OCI-LY1 (cell line): ENCODE measurements around the gene HIBADH.

Experiments used
- H2AFZ ChIP-seq: fragments of 200-600 bp; sonication (generic), shearing (Covaris generic); 2 replicates; pipeline ENCODE4 v1.6.0; 2014; ENCODE audit warnings: antibody characterized with exemption, mild to moderate bottlenecking, low read length
- H3F3A ChIP-seq: fragments of 200-600 bp; sonication (generic), shearing (Covaris generic); 2 replicates; pipeline ENCODE4 v1.6.0; 2014; ENCODE audit warnings: mild to moderate bottlenecking, antibody characterized with exemption, low read length, moderate library complexity; ENCODE audit not compliant: insufficient read depth
- H3K27ac ChIP-seq: fragments of 200-600 bp; sonication (generic); 2 replicates; pipeline ENCODE4 v1.5.1; 2014; ENCODE audit warnings: low read length, mixed run types, mild to moderate bottlenecking, low read depth; ENCODE audit not compliant: poor library complexity, severe bottlenecking
- H3K27me3 ChIP-seq: fragments of 200-600 bp; sonication (generic); 2 replicates; pipeline ENCODE4 v1.6.0; 2014; ENCODE audit warnings: antibody characterized with exemption, mild to moderate bottlenecking, low read length, moderate library complexity; ENCODE audit not compliant: insufficient read depth
- H3K36me3 ChIP-seq: fragments of 200-600 bp; sonication (generic); 2 replicates; pipeline ENCODE4 v1.6.1; 2014; ENCODE audit warnings: mild to moderate bottlenecking, antibody characterized with exemption, low read length, moderate library complexity, mixed read lengths; ENCODE audit not compliant: insufficient read depth
- H3K4me1 ChIP-seq: fragments of 200-600 bp; sonication (generic); 2 replicates; pipeline ENCODE4 v1.5.1; 2014; ENCODE audit warnings: mild to moderate bottlenecking, low read length, moderate library complexity; ENCODE audit not compliant: insufficient read depth, severe bottlenecking
- H3K4me2 ChIP-seq: fragments of 200-600 bp; sonication (generic), shearing (Covaris generic); 2 replicates; pipeline ENCODE4 v1.6.1; 2014; ENCODE audit warnings: low read length
- H3K4me3 ChIP-seq: fragments of 200-600 bp; sonication (generic); 2 replicates; pipeline ENCODE4 v1.5.1; 2014; ENCODE audit warnings: low read length, low read depth, mild to moderate bottlenecking, mixed read lengths; ENCODE audit not compliant: poor library complexity, severe bottlenecking
- H3K79me2 ChIP-seq: fragments of 200-600 bp; shearing (Covaris generic); 2 replicates; pipeline ENCODE4 v1.6.1; 2016; ENCODE audit warnings: mixed run types, low read length, mixed read lengths; ENCODE audit not compliant: insufficient read depth
- H3K9ac ChIP-seq: fragments of 200-600 bp; sonication (generic), shearing (Covaris generic); 2 replicates; pipeline ENCODE4 v1.6.1; 2014; ENCODE audit warnings: mild to moderate bottlenecking, low read length, mixed read lengths
- H3K9me2 ChIP-seq: fragments of 200-600 bp; sonication (generic), shearing (Covaris generic); 2 replicates; pipeline ENCODE4 v1.6.1; 2014; ENCODE audit warnings: low read depth, mild to moderate bottlenecking, low read length, mixed read lengths
- H3K9me3 ChIP-seq: fragments of 200-600 bp; shearing (Covaris generic); 2 replicates; pipeline ENCODE4 v1.6.1; 2014; ENCODE audit warnings: low read length, mixed read lengths
- H4K20me1 ChIP-seq: fragments of 200-600 bp; sonication (generic), shearing (Covaris generic); 2 replicates; pipeline ENCODE4 v1.6.0; 2016; ENCODE audit warnings: mild to moderate bottlenecking, low read length; ENCODE audit not compliant: insufficient read depth
- EZH2 ChIP-seq: fragments of 200-600 bp; sonication (generic), shearing (Covaris generic); IDR thresholded peaks from 2 replicates; pipeline ENCODE4 v1.8.0; 2017; ENCODE audit warnings: borderline replicate concordance, mixed run types, mild to moderate bottlenecking, antibody characterized with exemption, low read length, moderate library complexity, mixed read lengths
- TF ChIP-seq, protein P1 (sequence below): fragments of 200-600 bp; sonication (generic), shearing (Covaris generic); IDR thresholded peaks from 2 replicates; pipeline ENCODE4 v1.5.1; 2017; ENCODE audit warnings: mild to moderate bottlenecking, antibody characterized with exemption, low read length, moderate library complexity, mixed read lengths

The HIBADH gene

GRCh38 chr7:27708485-27708884 is 45.8 kb upstream of the HIBADH start:
- Histone ChIP-seq H3K4me1 (peaks cover 3% of the 10 kb centered on the region), H3K4me2 (no peak overlapping the region), H3K27ac (no peak overlapping the region), H3K36me3 (no peaks in the 10 kb centered on the region), H4K20me1 (no peaks in the 10 kb centered on the region), H3F3A (no peaks in the 10 kb centered on the region), H2AFZ (no peak overlapping the region), H3K4me3 (no peak overlapping the region), H3K9me2 (no peaks in the 10 kb centered on the region), H3K9ac (no peak overlapping the region), H3K79me2 (no peaks in the 10 kb centered on the region), H3K27me3 (no peaks in the 10 kb centered on the region; the same call in 1 of the 2 replicates), H3K9me3 (peaks cover 9% of the 10 kb centered on the region; the same call in 1 of the 2 replicates)
- TF ChIP-seq, protein P1, sequence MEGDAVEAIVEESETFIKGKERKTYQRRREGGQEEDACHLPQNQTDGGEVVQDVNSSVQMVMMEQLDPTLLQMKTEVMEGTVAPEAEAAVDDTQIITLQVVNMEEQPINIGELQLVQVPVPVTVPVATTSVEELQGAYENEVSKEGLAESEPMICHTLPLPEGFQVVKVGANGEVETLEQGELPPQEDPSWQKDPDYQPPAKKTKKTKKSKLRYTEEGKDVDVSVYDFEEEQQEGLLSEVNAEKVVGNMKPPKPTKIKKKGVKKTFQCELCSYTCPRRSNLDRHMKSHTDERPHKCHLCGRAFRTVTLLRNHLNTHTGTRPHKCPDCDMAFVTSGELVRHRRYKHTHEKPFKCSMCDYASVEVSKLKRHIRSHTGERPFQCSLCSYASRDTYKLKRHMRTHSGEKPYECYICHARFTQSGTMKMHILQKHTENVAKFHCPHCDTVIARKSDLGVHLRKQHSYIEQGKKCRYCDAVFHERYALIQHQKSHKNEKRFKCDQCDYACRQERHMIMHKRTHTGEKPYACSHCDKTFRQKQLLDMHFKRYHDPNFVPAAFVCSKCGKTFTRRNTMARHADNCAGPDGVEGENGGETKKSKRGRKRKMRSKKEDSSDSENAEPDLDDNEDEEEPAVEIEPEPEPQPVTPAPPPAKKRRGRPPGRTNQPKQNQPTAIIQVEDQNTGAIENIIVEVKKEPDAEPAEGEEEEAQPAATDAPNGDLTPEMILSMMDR: no peak
- no peak for TF ChIP-seq EZH2

DNA sequence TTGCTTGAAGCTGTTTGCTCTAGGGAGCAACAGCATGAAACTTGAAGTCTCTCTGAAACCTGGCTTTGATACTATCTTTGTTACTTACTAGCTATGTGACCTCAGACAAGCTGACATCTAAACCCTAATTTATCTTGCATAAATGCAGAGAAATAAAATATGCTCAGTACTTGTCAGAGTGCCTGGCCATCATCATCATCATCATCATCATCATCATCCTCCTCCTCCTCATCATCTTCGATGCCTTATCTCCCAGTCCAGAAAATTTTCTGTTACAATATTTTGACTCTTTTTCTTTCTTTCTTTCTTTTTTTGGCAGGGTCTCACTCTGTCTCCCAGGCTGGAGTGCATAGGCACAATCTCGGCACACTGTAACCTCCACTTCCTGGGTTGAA is 42.5 kb upstream of the HIBADH start:
- H3K79me2 ChIP-seq: no peaks in the 10 kb centered on the region
- H3K4me3 ChIP-seq: no peak overlapping the region
- no peaks in the 10 kb centered on the region for H4K20me1 ChIP-seq
- H3F3A ChIP-seq: no peaks in the 10 kb centered on the region
- H3K9me2 ChIP-seq: no peaks in the 10 kb centered on the region
- no peak overlapping the region for H3K4me2 ChIP-seq
- TF ChIP-seq, protein P1: no peak
- TF ChIP-seq EZH2: no peak
- H3K9me3 ChIP-seq: peaks cover 9% of the 10 kb centered on the region; the same call in 1 of the 2 replicates
- no peak overlapping the region for H3K27ac ChIP-seq
- H3K27me3 ChIP-seq: no peaks in the 10 kb centered on the region; the same call in 1 of the 2 replicates
- no peaks in the 10 kb centered on the region for H3K4me1 ChIP-seq
- H3K9ac ChIP-seq: no peak overlapping the region
- no peak overlapping the region for H2AFZ ChIP-seq
- H3K36me3 ChIP-seq: no peaks in the 10 kb centered on the region

DNA sequence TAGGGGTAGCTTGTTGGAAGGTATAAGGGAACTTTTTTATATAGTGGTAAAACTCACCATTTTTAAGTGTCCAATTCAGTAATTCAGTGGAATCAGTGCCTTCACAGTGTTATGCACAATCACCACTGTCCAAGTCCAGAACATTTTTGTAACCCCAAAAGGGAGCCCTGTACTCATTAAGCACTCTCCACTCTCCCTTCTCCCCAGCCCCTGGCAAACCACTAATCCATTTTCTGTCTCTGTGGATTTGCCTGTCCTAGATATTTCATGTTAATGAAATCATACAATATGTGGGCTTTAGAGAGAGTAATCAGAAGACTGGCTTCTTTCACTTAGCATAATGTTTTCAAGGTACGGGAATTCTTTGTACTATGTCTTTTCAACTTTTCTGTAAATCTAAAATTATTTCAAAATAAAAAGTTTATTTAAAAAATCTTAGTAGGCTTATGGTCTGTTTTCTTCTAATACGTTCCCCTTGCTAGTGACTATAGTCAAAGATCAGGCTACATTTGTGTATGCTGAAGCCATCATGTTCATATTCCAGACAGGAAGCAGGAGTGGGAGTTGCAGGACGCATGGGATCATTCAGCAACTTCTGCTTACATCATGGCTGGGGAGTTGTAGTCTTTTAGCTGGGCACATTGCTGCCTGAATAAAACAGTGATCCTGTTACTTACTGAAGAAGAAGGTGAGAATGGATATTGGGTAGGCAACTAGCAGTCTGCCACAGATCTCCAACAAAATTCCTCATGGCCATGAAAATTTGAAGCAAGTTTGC is 41.9 kb upstream of the HIBADH start:
- no peak overlapping the region for H2AFZ ChIP-seq
- no peak overlapping the region for H3K9ac ChIP-seq
- no peaks in the 10 kb centered on the region for H3F3A ChIP-seq
- H3K79me2 ChIP-seq: no peaks in the 10 kb centered on the region
- no peak overlapping the region for H3K4me2 ChIP-seq
- H3K4me1 ChIP-seq: no peaks in the 10 kb centered on the region
- H4K20me1 ChIP-seq: no peaks in the 10 kb centered on the region
- TF ChIP-seq, protein P1: no peak
- no peak for TF ChIP-seq EZH2
- H3K27ac ChIP-seq: no peak overlapping the region
- H3K9me2 ChIP-seq: no peaks in the 10 kb centered on the region
- H3K27me3 ChIP-seq: no peaks in the 10 kb centered on the region; the same call in 1 of the 2 replicates
- peaks cover 9% of the 10 kb centered on the region; the same call in 1 of the 2 replicates for H3K9me3 ChIP-seq
- no peaks in the 10 kb centered on the region for H3K36me3 ChIP-seq
- H3K4me3 ChIP-seq: no peak overlapping the region
